Natural killer cell (primary cell): Measurements from ENCODE around the gene DNAJC15. TPM values are rescaled to one million over a fixed set of nuclear protein-coding genes. Genes with fewer than 3 reads are reported as not detected.
"Not testable (repeated sequence)": the region's sequence is repeated elsewhere in the genome, so short reads cannot be mapped to it uniquely, and the experiment has no call there.

Experiments
- ATAC-seq, 3 donors: fragments of 150-1000 bp in 2 of 3; fragments of 200-7000 bp in 1 of 3; cut with Tn5 transposase; 1 replicate in 1 of 3; 2 replicates in 2 of 3; pipeline ENCODE4 v1.10.0; 2021; ENCODE audit warnings: mild to moderate bottlenecking in 2 of 3, moderate library complexity in 2 of 3
- DNase-seq, 2 donors: peaks; one replicate each; pipeline versions ENCODE4 v3.0.0 to v3.0.0-alpha.2; 2013 to 2021; ENCODE audit warnings: mixed read lengths in 1 of 2
- H3K27ac ChIP-seq: one replicate; pipeline ENCODE4 v1.5.1; 2013; ENCODE audit warnings: mild to moderate bottlenecking, low read length
- H3K27me3 ChIP-seq: one replicate; pipeline ENCODE4 v1.6.1; 2013; ENCODE audit warnings: low read length; ENCODE audit not compliant: control insufficient read depth, insufficient read depth
- H3K36me3 ChIP-seq: one replicate; pipeline ENCODE4 v1.6.1; 2013; ENCODE audit warnings: low read length; ENCODE audit not compliant: control insufficient read depth, insufficient read depth
- H3K4me1 ChIP-seq: one replicate; pipeline ENCODE4 v1.6.1; 2013; ENCODE audit warnings: low read length; ENCODE audit not compliant: control insufficient read depth, insufficient read depth
- H3K4me3 ChIP-seq: one replicate; pipeline ENCODE4 v1.5.1; 2013; ENCODE audit warnings: low read length
- H3K9me3 ChIP-seq: one replicate; pipeline ENCODE4 v1.6.1; 2013; ENCODE audit warnings: low read length; ENCODE audit not compliant: control insufficient read depth, insufficient read depth
- H3K27ac Mint-ChIP-seq, 2 donors: one replicate each; pipeline ENCODE4 v1.8.0; 2022; ENCODE audit warnings: mild to moderate bottlenecking in 2 of 2, mixed read lengths in 2 of 2, moderate library complexity in 1 of 2
- H3K27me3 Mint-ChIP-seq, 2 donors: one replicate each; pipeline ENCODE4 v1.8.0; 2022; ENCODE audit warnings: low read depth in 2 of 2, mixed read lengths in 2 of 2
- H3K36me3 Mint-ChIP-seq: one replicate; pipeline ENCODE4 v1.8.0; 2022; ENCODE audit warnings: mixed read lengths
- H3K4me1 Mint-ChIP-seq, 2 donors: one replicate each; pipeline ENCODE4 v1.8.0; 2022; ENCODE audit warnings: mixed read lengths in 2 of 2
- H3K4me3 Mint-ChIP-seq: one replicate; pipeline ENCODE4 v1.8.0; 2022; ENCODE audit warnings: mild to moderate bottlenecking, moderate library complexity, mixed read lengths
- H3K9me3 Mint-ChIP-seq, 2 donors: one replicate each; pipeline ENCODE4 v1.8.0; 2022; ENCODE audit warnings: mixed read lengths in 2 of 2
- WGBS: methylation state at CpG from one replicate; pipeline ENCODE4 v1.1.7; 2013; ENCODE audit warnings: missing lambda C conversion rate; ENCODE audit not compliant: insufficient coverage; 5-methylcytosine and 5-hydroxymethylcytosine counted together
- intact Hi-C: fragments of 100-400 bp; cut with micrococcal nuclease; formaldehyde crosslinking; loops from one replicate; pipeline ENCODE4 v1.14.2; 2022
- total RNA-seq, 4 donors: library from RNA; stranded (reverse); fragments of 120-200 nt in 1 of 4; gene quantifications; one replicate each; pipeline versions ENCODE4 v1.2.3 to v1.2.4, GENCODE V29; 2013 to 2022
- TF ChIP-seq, protein P1 (sequence below): fragments of 200-600 bp; IDR thresholded peaks from one replicate; pipeline ENCODE4 v1.8.0; 2022; ENCODE audit warnings: antibody characterized with exemption

Gene DNAJC15
- total RNA-seq, 3 donors from 2014 or later (not counting 1 experiment from before 2014, with no cell fraction given) = 7.7 to 10.0 (median 8.3) TPM

- Histone ChIP-seq H3K4me1 (no peaks in the 10 kb centered on the region), H3K9me3 (no peaks in the 10 kb centered on the region), H3K36me3 (peaks cover 17% of the 10 kb centered on the region), H3K4me3 (no peak overlapping the region), H3K27me3 (no peaks in the 10 kb centered on the region), H3K27ac (no peak overlapping the region)
- WGBS = no CpG with 5 or more reads among the region's 1 CpG
- Mint-ChIP-seq H3K27ac (peak overlapping the region; percentile 33 to 49), H3K9me3 (no peaks in the 10 kb centered on the region), H3K27me3 (no peaks in the 10 kb centered on the region), H3K4me1 (peaks cover 14 to 20% of the 10 kb centered on the region in 2 donors), H3K36me3 (no peaks in the 10 kb centered on the region), H3K4me3 (no peak overlapping the region)
- ATAC-seq = no peak
- intact Hi-C loops = no loop called here
- TF ChIP-seq, protein P1, sequence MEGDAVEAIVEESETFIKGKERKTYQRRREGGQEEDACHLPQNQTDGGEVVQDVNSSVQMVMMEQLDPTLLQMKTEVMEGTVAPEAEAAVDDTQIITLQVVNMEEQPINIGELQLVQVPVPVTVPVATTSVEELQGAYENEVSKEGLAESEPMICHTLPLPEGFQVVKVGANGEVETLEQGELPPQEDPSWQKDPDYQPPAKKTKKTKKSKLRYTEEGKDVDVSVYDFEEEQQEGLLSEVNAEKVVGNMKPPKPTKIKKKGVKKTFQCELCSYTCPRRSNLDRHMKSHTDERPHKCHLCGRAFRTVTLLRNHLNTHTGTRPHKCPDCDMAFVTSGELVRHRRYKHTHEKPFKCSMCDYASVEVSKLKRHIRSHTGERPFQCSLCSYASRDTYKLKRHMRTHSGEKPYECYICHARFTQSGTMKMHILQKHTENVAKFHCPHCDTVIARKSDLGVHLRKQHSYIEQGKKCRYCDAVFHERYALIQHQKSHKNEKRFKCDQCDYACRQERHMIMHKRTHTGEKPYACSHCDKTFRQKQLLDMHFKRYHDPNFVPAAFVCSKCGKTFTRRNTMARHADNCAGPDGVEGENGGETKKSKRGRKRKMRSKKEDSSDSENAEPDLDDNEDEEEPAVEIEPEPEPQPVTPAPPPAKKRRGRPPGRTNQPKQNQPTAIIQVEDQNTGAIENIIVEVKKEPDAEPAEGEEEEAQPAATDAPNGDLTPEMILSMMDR = no peak
- no peak for DNase-seq
Observed at GRCh38 chr13:43071824-43072223, 48.4 kb downstream of the DNAJC15 start.

DNA sequence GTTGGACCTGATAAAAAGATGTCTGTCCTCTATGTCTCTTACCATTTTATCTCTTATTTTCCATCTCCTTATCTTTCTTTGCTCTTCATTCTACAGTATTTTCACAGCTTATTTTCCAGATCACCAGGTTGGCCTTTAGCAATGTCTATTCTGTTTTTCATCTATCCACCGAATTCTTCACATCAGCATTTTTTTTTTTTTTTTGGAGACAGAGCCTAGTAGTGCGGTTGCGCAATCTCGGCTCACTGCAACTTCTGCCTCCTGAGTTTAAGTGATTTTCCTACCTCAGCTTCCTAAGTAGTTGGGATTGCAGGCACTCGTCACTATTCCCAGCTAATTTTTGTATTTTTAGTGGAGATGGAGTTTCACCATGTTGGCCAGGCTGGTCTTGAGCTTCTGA lies 49.0 kb downstream of the DNAJC15 start:
- Mint-ChIP-seq H3K27ac (peak overlapping the region; percentile 33 to 49), H3K4me3 (no peak overlapping the region)
- intact Hi-C loops = no loop called here

GRCh38 chr13:43074824-43075510 lies 51.6 kb downstream of the DNAJC15 start:
- DNase-seq = peak in 1 of 2 donors; percentile 29
- WGBS = 63% methylated on average over 2 of the region's 3 CpGs
- peaks cover 16 to 29% of the 10 kb centered on the region in 2 donors for H3K4me1 Mint-ChIP-seq

More for the DNA sequence above, 49.0 kb downstream of the DNAJC15 start:
- Histone ChIP-seq H3K4me1 (no peaks in the 10 kb centered on the region), H3K36me3 (peaks cover 17% of the 10 kb centered on the region), H3K27ac (no peak overlapping the region), H3K4me3 (no peak overlapping the region), H3K27me3 (no peaks in the 10 kb centered on the region), H3K9me3 (no peaks in the 10 kb centered on the region)
- WGBS = 100% methylated on average over 4 of the region's 5 CpGs
- ATAC-seq (no peak), DNase-seq (no peak)
- H3K4me1 Mint-ChIP-seq = peaks cover 16 to 25% of the 10 kb centered on the region in 2 donors
- H3K27me3 Mint-ChIP-seq = no peaks in the 10 kb centered on the region
- no peaks in the 10 kb centered on the region for H3K36me3 Mint-ChIP-seq
- no peaks in the 10 kb centered on the region for H3K9me3 Mint-ChIP-seq
- TF ChIP-seq, protein P1 = no peak

DNA sequence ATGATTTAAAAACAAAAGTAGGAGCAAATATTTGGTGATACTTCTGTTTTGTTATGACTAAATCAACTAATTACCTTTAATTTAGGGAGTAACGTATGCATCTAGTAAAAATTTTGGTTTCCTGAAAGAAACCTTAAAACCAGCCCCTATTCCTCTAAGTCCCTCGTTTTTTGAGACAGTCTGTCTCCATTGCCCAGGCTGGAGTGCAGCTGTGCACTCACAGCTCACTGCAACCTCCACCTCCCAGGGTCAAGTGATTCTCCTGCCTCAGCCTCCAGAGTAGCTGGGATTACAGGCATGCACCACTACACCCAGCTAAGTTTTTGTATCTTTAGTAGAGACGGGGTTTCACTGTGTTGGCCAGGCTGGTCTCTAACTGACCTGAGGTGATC lies 52.1 kb downstream of the DNAJC15 start:
- H3K27ac ChIP-seq, H3K4me3 Mint-ChIP-seq, H3K36me3 Mint-ChIP-seq, DNase-seq, H3K4me1 ChIP-seq, H3K9me3 Mint-ChIP-seq, H3K27ac Mint-ChIP-seq, H3K27me3 ChIP-seq, H3K36me3 ChIP-seq, H3K4me3 ChIP-seq, H3K9me3 ChIP-seq, H3K27me3 Mint-ChIP-seq, intact Hi-C loops, ATAC-seq: not testable (repeated sequence)
- H3K4me1 Mint-ChIP-seq = peaks cover 16 to 29% of the 10 kb centered on the region in 2 donors
- WGBS = 89% methylated on average over 3 of the region's 3 CpGs

More at GRCh38 chr13:43074824-43075510, 51.6 kb downstream of the DNAJC15 start:
- peak in 1 of 3 donors; percentile 21 for ATAC-seq
- peaks cover 5% of the 10 kb centered on the region for H3K36me3 ChIP-seq
- H3K9me3 ChIP-seq = no peaks in the 10 kb centered on the region
- TF ChIP-seq, protein P1 = no peak
- Mint-ChIP-seq H3K27ac (no peak overlapping the region), H3K4me3 (no peak overlapping the region), H3K9me3 (no peaks in the 10 kb centered on the region), H3K36me3 (no peaks in the 10 kb centered on the region), H3K27me3 (no peaks in the 10 kb centered on the region)
- intact Hi-C loops = no loop called here
- H3K4me1 ChIP-seq = no peaks in the 10 kb centered on the region
- no peak overlapping the region for H3K27ac ChIP-seq
- H3K4me3 ChIP-seq = no peak overlapping the region
- H3K27me3 ChIP-seq = no peaks in the 10 kb centered on the region
